Omental fat pad (tissue), 4 donors: ENCODE data around the gene MAML3. TPM values are rescaled to one million over a fixed set of nuclear protein-coding genes. Genes with fewer than 3 reads are reported as not detected.

Source experiments
- ATAC-seq: fragments of 150-250 bp; one replicate; pipeline ENCODE4 v1.9.1; 2016; ENCODE audit warnings: mild to moderate bottlenecking, moderate library complexity; ENCODE audit not compliant: low FRiP score
- DNase-seq: peaks from one replicate; pipeline ENCODE4 v3.0.0-alpha.2; 2019; ENCODE audit warnings: low spot score
- CTCF ChIP-seq, 3 donors: fragments of 450-650 bp; IDR thresholded peaks; one replicate each; pipeline ENCODE4 v1.5.1; 2016 to 2017; ENCODE audit warnings: antibody characterized with exemption in 3 of 3, mild to moderate bottlenecking in 3 of 3, moderate library complexity in 2 of 3
- total RNA-seq, 4 donors: library from RNA; depleted of rRNA; stranded (reverse); fragments of >200 nt; gene quantifications; one replicate each; pipeline ENCODE4 v1.1.0, GENCODE V29; 2016

The MAML3 gene
- total RNA-seq, 4 donors from 2014 or later, result 4.8 to 12.8 (median 11.7) TPM

GRCh38 chr4:139986106-139986505 lies 167.9 kb downstream of the MAML3 start:
- ATAC-seq, result no peak

GRCh38 chr4:139985401-139985800 lies 168.6 kb downstream of the MAML3 start:
- TF ChIP-seq CTCF (IDR thresholded peaks at IDR 0.05), result no peak
- no peak for ATAC-seq
- no peak for DNase-seq

More at GRCh38 chr4:139986106-139986505, 167.9 kb downstream of the MAML3 start:
- DNase-seq, result no peak
- TF ChIP-seq CTCF (IDR thresholded peaks at IDR 0.05), result no peak

GRCh38 chr4:139984471-139984870 lies 169.5 kb downstream of the MAML3 start:
- TF ChIP-seq CTCF (IDR thresholded peaks at IDR 0.05), result no peak
- DNase-seq (no peak), ATAC-seq (no peak)

GRCh38 chr4:139978692-139979091 lies 175.3 kb downstream of the MAML3 start:
- no peak for TF ChIP-seq CTCF (IDR thresholded peaks at IDR 0.05)
- DNase-seq (no peak), ATAC-seq (no peak)

GRCh38 chr4:139977838-139978609 lies 176.0 kb downstream of the MAML3 start:
- no peak for ATAC-seq
- no peak for DNase-seq
- TF ChIP-seq CTCF (IDR thresholded peaks at IDR 0.05), result no peak

GRCh38 chr4:139975830-139976272 lies 178.1 kb downstream of the MAML3 start:
- DNase-seq (no peak), ATAC-seq (peak; percentile 74)
- TF ChIP-seq CTCF (IDR thresholded peaks at IDR 0.05), result no peak

- DNase-seq (no peak), ATAC-seq (no peak)
- no peak for TF ChIP-seq CTCF (IDR thresholded peaks at IDR 0.05)
These were observed 180.4 kb downstream of the MAML3 start for GRCh38 chr4:139973616-139974015.
